T-cell (primary cell): ENCODE results near the gene COL8A1. TPM values are rescaled to one million over a fixed set of nuclear protein-coding genes. Genes with fewer than 3 reads are reported as not detected.

Experiments used
- total RNA-seq, 35 experiments: library from RNA in 6 of 35; stranded (reverse) in 6 of 35; fragments of 120-200 nt in 1 of 35; gene quantifications; one replicate each; pipeline versions ENCODE4 v1.2.1 to v1.2.4 and lab custom pipeline; 2013 to 2026

COL8A1 gene
- total RNA-seq, 5 donors from 2014 or later (not counting 1 experiment from before 2014, with no cell fraction given): 0.12 to 0.36 (median 0.15) TPM

Other genes with a start within 250 kb of the COL8A1 start
- 10 to 100 TPM; 16.2 to 22.0 (median 18.3) TPM for gene CMSS1, start 179.3 kb downstream of the COL8A1 start, total RNA-seq